Mesothelial cell of epicardium (in vitro differentiated cells): Measurements from ENCODE around the gene LITAF. TPM values are rescaled to one million over a fixed set of nuclear protein-coding genes. Genes with fewer than 3 reads are reported as not detected.

Experiments
- DNase-seq, 2 experiments: peaks; one replicate each; pipeline ENCODE4 v3.0.0; 2021; ENCODE audit warnings: low spot score in 2 of 2; ENCODE audit not compliant: unreplicated experiment in 2 of 2
- H3K27ac Mint-ChIP-seq: 2 replicates; pipeline ENCODE4 v1.8.0; 2021; ENCODE audit warnings: mixed read lengths
- H3K27me3 Mint-ChIP-seq: 2 replicates; pipeline ENCODE4 v1.8.0; 2021; ENCODE audit warnings: low read depth, mixed read lengths
- H3K36me3 Mint-ChIP-seq: 2 replicates; pipeline ENCODE4 v1.8.0; 2021; ENCODE audit warnings: mixed read lengths
- H3K4me1 Mint-ChIP-seq: 2 replicates; pipeline ENCODE4 v1.8.0; 2021; ENCODE audit warnings: mixed read lengths
- H3K4me3 Mint-ChIP-seq: 2 replicates; pipeline ENCODE4 v1.8.0; 2021; ENCODE audit warnings: mild to moderate bottlenecking, moderate library complexity, mixed read lengths
- H3K9me3 Mint-ChIP-seq: 2 replicates; pipeline ENCODE4 v1.8.0; 2021; ENCODE audit warnings: mixed read lengths
- CTCF ChIP-seq: fragments of 200-600 bp; sonication (generic); IDR thresholded peaks from one replicate; pipeline ENCODE4 v1.5.0; 2021; ENCODE audit warnings: antibody characterized with exemption; ENCODE audit not compliant: unreplicated experiment
- total RNA-seq: library from RNA; stranded (reverse); gene quantifications from 3 replicates; pipeline ENCODE4 v1.2.1, GENCODE V29; 2021

LITAF gene
- total RNA-seq, 1 donor from 2014 or later: 60.8 TPM

GRCh38 chr16:11619327-11619851 lies 32.7 kb upstream of the LITAF start:
- no peak for DNase-seq
- peaks cover 4% of the 10 kb centered on the region for H3K9me3 Mint-ChIP-seq
- no peak overlapping the region for H3K4me3 Mint-ChIP-seq
- H3K36me3 Mint-ChIP-seq: no peaks in the 10 kb centered on the region
- no peak for TF ChIP-seq CTCF
- H3K27ac Mint-ChIP-seq: no peak overlapping the region
- H3K27me3 Mint-ChIP-seq: no peaks in the 10 kb centered on the region
- H3K4me1 Mint-ChIP-seq: peaks cover 9% of the 10 kb centered on the region

- Mint-ChIP-seq H3K9me3 (peaks cover 4% of the 10 kb centered on the region), H3K27ac (no peak overlapping the region), H3K4me3 (no peak overlapping the region), H3K36me3 (no peaks in the 10 kb centered on the region), H3K4me1 (peaks cover 9% of the 10 kb centered on the region), H3K27me3 (no peaks in the 10 kb centered on the region)
- no peak for TF ChIP-seq CTCF
- no peak for DNase-seq
Observed at GRCh38 chr16:11618107-11618717, 31.5 kb upstream of the LITAF start.

GRCh38 chr16:11615748-11616447 lies 29.2 kb upstream of the LITAF start:
- H3K27ac Mint-ChIP-seq: no peak overlapping the region
- H3K4me1 Mint-ChIP-seq: peaks cover 8% of the 10 kb centered on the region
- no peak overlapping the region for H3K4me3 Mint-ChIP-seq
- DNase-seq: no peak
- TF ChIP-seq CTCF: no peak
- peaks cover 4% of the 10 kb centered on the region for H3K9me3 Mint-ChIP-seq
- H3K27me3 Mint-ChIP-seq: no peaks in the 10 kb centered on the region
- no peaks in the 10 kb centered on the region for H3K36me3 Mint-ChIP-seq

- no peaks in the 10 kb centered on the region for H3K9me3 Mint-ChIP-seq
- no peak for DNase-seq
- no peak overlapping the region for H3K4me3 Mint-ChIP-seq
- H3K27me3 Mint-ChIP-seq: no peaks in the 10 kb centered on the region
- no peak overlapping the region for H3K27ac Mint-ChIP-seq
- H3K36me3 Mint-ChIP-seq: no peaks in the 10 kb centered on the region
- no peak for TF ChIP-seq CTCF
- H3K4me1 Mint-ChIP-seq: peaks cover 16% of the 10 kb centered on the region
Observed at GRCh38 chr16:11614587-11615175, 28.0 kb upstream of the LITAF start.

GRCh38 chr16:11613381-11614303 lies 26.9 kb upstream of the LITAF start:
- no peak for DNase-seq
- no peaks in the 10 kb centered on the region for H3K27me3 Mint-ChIP-seq
- TF ChIP-seq CTCF: no peak
- no peaks in the 10 kb centered on the region for H3K9me3 Mint-ChIP-seq
- H3K27ac Mint-ChIP-seq: no peak overlapping the region
- H3K36me3 Mint-ChIP-seq: no peaks in the 10 kb centered on the region
- no peak overlapping the region for H3K4me3 Mint-ChIP-seq
- H3K4me1 Mint-ChIP-seq: peaks cover 22% of the 10 kb centered on the region
